GM23338 (cell line): Measurements from ENCODE around the gene GRM5. TPM values are rescaled to one million over a fixed set of nuclear protein-coding genes. Genes with fewer than 3 reads are reported as not detected.

Source experiments
- ATAC-seq: fragments of 200-7000 bp; cut with Tn5 transposase; 3 replicates; pipeline ENCODE4 v1.9.1; 2020
- DNase-seq: peaks from one replicate; pipeline ENCODE4 v3.0.0-alpha.2; 2015; ENCODE audit warnings: low spot score
- H2AFZ ChIP-seq: fragments of 200-600 bp; sonication (generic); 2 replicates; pipeline ENCODE4 v1.8.0; 2016; ENCODE audit warnings: antibody characterized with exemption, mild to moderate bottlenecking, moderate library complexity
- H3F3A ChIP-seq: fragments of 200-600 bp; sonication (generic); replicated peaks from 2 replicates; pipeline ENCODE4 v1.8.0; 2017; ENCODE audit warnings: antibody characterized with exemption, mixed run types, low read depth
- H3K27ac ChIP-seq: fragments of 200-600 bp; sonication (generic); 2 replicates; pipeline ENCODE4 v1.6.1; 2016; ENCODE audit warnings: low read depth
- H3K27me3 ChIP-seq: fragments of 200-600 bp; sonication (generic); 2 replicates; pipeline ENCODE4 v1.8.0; 2016; ENCODE audit warnings: mild to moderate bottlenecking, mixed run types, moderate library complexity; ENCODE audit not compliant: insufficient read depth
- H3K36me3 ChIP-seq: fragments of 200-600 bp; sonication (generic); 2 replicates; pipeline ENCODE4 v1.8.0; 2016; ENCODE audit warnings: mild to moderate bottlenecking; ENCODE audit not compliant: insufficient read depth
- H3K4me1 ChIP-seq: fragments of 200-600 bp; sonication (generic); 2 replicates; pipeline ENCODE4 v1.8.0; 2016; ENCODE audit warnings: mild to moderate bottlenecking, moderate library complexity; ENCODE audit not compliant: insufficient read depth
- H3K4me2 ChIP-seq: fragments of 200-600 bp; sonication (generic); 2 replicates; pipeline ENCODE4 v1.7.1; 2017; ENCODE audit warnings: mixed run types
- H3K4me3 ChIP-seq: fragments of 200-600 bp; sonication (generic); 2 replicates; pipeline ENCODE4 v1.6.1; 2016; ENCODE audit warnings: mixed run types
- H3K79me2 ChIP-seq: fragments of 200-600 bp; sonication (generic); replicated peaks from 2 replicates; pipeline ENCODE4 v1.8.0; 2017; ENCODE audit warnings: mild to moderate bottlenecking; ENCODE audit not compliant: insufficient read depth
- H3K9me2 ChIP-seq: fragments of 200-600 bp; sonication (generic); 2 replicates; pipeline ENCODE4 v1.8.0; 2017; ENCODE audit not compliant: insufficient read depth
- H4K20me1 ChIP-seq: fragments of 200-600 bp; sonication (generic); replicated peaks from 2 replicates; pipeline ENCODE4 v1.8.0; 2017; ENCODE audit warnings: mild to moderate bottlenecking; ENCODE audit not compliant: insufficient read depth
- H3K27ac Mint-ChIP-seq: 2 replicates; pipeline ENCODE4 v1.8.0; 2020; ENCODE audit warnings: inconsistent platforms, mild to moderate bottlenecking, moderate library complexity, mixed read lengths
- H3K27me3 Mint-ChIP-seq: 3 replicates; pipeline ENCODE4 v1.8.0; 2022; ENCODE audit warnings: low read depth, mild to moderate bottlenecking, moderate library complexity, mixed read lengths, inconsistent platforms; ENCODE audit not compliant: insufficient read depth, poor library complexity
- H3K36me3 Mint-ChIP-seq: 3 replicates; pipeline ENCODE4 v1.8.0; 2021; ENCODE audit warnings: low read depth, mild to moderate bottlenecking, inconsistent platforms, moderate library complexity, mixed read lengths
- H3K4me1 Mint-ChIP-seq: 3 replicates; pipeline ENCODE4 v1.8.0; 2020; ENCODE audit warnings: mild to moderate bottlenecking, inconsistent platforms, mixed read lengths
- H3K4me3 Mint-ChIP-seq: 3 replicates; pipeline ENCODE4 v1.8.0; 2021; ENCODE audit warnings: moderate library complexity, mild to moderate bottlenecking, inconsistent platforms, mixed read lengths
- H3K9me3 Mint-ChIP-seq: 3 replicates; pipeline ENCODE4 v1.8.0; 2020; ENCODE audit warnings: moderate library complexity, mild to moderate bottlenecking, inconsistent platforms, mixed read lengths
- CREB1 ChIP-seq: fragments of 250-450 bp; sonication (Bioruptor Pico); IDR thresholded peaks from 2 replicates; pipeline ENCODE4 v1.5.0; 2020; ENCODE audit warnings: low read depth, mild to moderate bottlenecking, moderate library complexity
- ETS1 ChIP-seq: IDR thresholded peaks from 2 replicates; pipeline ENCODE4 v1.6.1; 2016; ENCODE audit warnings: antibody characterized with exemption
- EZH2 ChIP-seq: fragments of 200-600 bp; sonication (generic); IDR thresholded peaks from one replicate; pipeline ENCODE4 v1.8.0; 2017; ENCODE audit warnings: antibody characterized with exemption, mild to moderate bottlenecking, low read depth; ENCODE audit not compliant: unreplicated experiment
- EZH2phosphoT487 ChIP-seq: fragments of 200-600 bp; sonication (generic); IDR thresholded peaks from one replicate; pipeline ENCODE4 v1.8.1; 2018; ENCODE audit warnings: antibody characterized with exemption; ENCODE audit not compliant: unreplicated experiment
- JUNB ChIP-seq: IDR thresholded peaks from one replicate; pipeline ENCODE4 v1.6.1; 2016; ENCODE audit warnings: antibody characterized with exemption; ENCODE audit not compliant: unreplicated experiment
- NANOG ChIP-seq: IDR thresholded peaks from 2 replicates; pipeline ENCODE4 v1.6.1; 2016; ENCODE audit warnings: antibody characterized with exemption, borderline replicate concordance
- POLR2AphosphoS5 ChIP-seq: IDR thresholded peaks from 2 replicates; pipeline ENCODE4 v1.6.1; 2016; ENCODE audit warnings: antibody characterized with exemption, low read depth
- REST ChIP-seq: IDR thresholded peaks from one replicate; pipeline ENCODE4 v1.6.1; 2018; ENCODE audit warnings: antibody characterized with exemption; ENCODE audit not compliant: unreplicated experiment
- ZNF462 ChIP-seq: fragments of 250-450 bp; sonication (Bioruptor Pico); IDR thresholded peaks from 2 replicates; pipeline ENCODE4 v1.5.0; 2020; ENCODE audit warnings: mild to moderate bottlenecking, moderate library complexity
- polyA plus RNA-seq: library from polyadenylated mRNA; unstranded; fragments of >200 nt; fragmentation: Nextera tagmentation; extraction: Ambion mirVana; gene quantifications from 2 replicates; pipeline ENCODE4 v1.2.1, GENCODE V29; 2016
- total RNA-seq: library from RNA; depleted of rRNA; stranded (reverse); fragments of >200 nt; shearing (Covaris generic); gene quantifications from 2 replicates; pipeline ENCODE4 v1.2.3, GENCODE V29; 2014

The GRM5 gene
- total and polyA plus RNA-seq, 2 experiments from 2014 or later, result 0.23 to 0.45 TPM

- Mint-ChIP-seq H3K27ac (no peak overlapping the region), H3K36me3 (no peaks in the 10 kb centered on the region), H3K9me3 (no peaks in the 10 kb centered on the region), H3K4me1 (peaks cover 15% of the 10 kb centered on the region; the same call in 2 of the 3 replicates), H3K27me3 (no peaks in the 10 kb centered on the region), H3K4me3 (no peak overlapping the region)
- Histone ChIP-seq H2AFZ (no peak overlapping the region), H3K27ac (no peak overlapping the region), H3K9me2 (no peaks in the 10 kb centered on the region), H3K79me2 (no peaks in the 10 kb centered on the region), H3K36me3 (no peaks in the 10 kb centered on the region), H3K27me3 (no peaks in the 10 kb centered on the region), H3K4me2 (no peak overlapping the region), H3F3A (no peaks in the 10 kb centered on the region), H3K4me3 (no peak overlapping the region), H3K4me1 (peaks cover 12% of the 10 kb centered on the region; the same call in 1 of the 2 replicates), H4K20me1 (no peaks in the 10 kb centered on the region)
- ATAC-seq, result no peak
- TF ChIP-seq ETS1 (no peak), CREB1 (no peak), ZNF462 (no peak), EZH2 (no peak), POLR2AphosphoS5 (no peak), NANOG (no peak), REST (no peak), JUNB (no peak), EZH2phosphoT487 (no peak)
- no peak for DNase-seq
Measured at GRCh38 chr11:88553204-88553603, 512.6 kb downstream of the GRM5 start.
